Activated CD8-positive, alpha-beta memory T cell treated with anti-CD3 and anti-CD28 coated beads, Interleukin-2, amount 50 U/mL, for 4 hours (primary cell): ENCODE results near the gene RPSA.
"Not testable (repeated sequence)": the region's sequence is repeated elsewhere in the genome, so short reads cannot be mapped to it uniquely, and the experiment has no call there.

Experiments used
- DNase-seq: peaks from one replicate; pipeline ENCODE4 v3.0.0-alpha.2; 2020

Gene RPSA

DNA sequence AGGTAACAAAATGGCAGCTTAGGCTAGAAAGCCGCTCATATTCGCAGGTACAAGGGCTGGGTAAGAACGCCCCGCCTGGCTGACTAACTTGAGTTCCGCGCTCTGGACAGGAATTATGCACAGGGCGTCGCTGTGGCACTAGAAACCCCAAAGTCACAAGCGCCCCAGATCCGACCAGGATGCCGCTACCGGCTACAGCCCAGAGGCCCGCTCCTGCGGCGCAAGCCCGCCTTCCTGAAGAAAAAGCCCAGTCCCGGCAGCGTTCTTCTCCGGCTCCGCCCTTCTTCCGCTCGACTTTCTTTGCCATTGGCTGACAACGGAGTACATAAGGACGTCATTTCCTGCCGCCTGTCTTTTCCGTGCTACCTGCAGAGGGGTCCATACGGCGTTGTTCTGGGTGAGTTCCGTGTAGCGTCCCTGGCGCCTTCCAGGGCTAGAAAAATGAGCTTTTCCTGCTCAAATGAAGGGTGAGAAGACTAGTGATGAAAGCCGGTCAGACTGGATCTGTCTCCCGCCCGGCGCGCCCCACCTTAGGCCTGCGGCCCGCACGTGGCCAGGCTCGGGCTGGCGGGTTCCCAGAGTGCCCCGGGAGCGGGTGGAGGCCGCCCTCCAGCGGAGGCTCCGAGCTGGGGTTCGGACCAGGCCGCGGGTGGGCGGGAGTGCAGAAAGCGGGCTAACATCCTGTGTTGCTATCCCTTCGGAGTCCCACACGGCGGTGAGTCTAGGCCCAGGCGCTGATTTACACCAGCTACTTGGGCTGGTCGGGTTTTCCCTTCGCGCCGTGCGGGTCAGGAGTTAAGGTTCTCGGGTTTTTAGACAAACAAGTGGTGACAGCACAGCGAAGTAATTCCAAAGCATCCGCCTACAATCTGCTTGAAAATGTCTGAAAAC lies at the start of gene RPSA:
RPSA (plus strand) TSS at position 353 of the 891 bp plus-strand sequence. CDS start 934 bp downstream, outside the sequence.
- DNase-seq, result peak; percentile 94

DNA sequence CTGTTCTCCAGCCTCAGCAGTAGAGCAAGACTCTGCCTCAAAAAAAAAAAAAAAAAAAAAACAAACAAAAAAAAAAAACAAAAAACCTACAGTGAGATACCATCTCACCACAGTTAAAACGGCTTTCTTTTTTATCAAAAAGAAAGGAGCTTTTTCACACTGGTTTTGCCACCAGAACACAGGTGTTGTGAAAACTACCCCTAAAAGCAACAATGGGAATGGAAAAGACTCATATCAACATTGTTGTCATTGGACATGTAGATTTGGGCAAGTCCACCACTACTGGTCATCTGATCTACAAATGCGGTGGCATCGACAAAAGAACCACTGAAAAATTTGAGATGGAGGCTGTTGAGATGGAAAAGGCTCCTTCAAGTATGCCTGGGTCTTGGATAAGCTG lies 48.2 kb upstream of the RPSA start:
- DNase-seq, result no peak

DNA sequence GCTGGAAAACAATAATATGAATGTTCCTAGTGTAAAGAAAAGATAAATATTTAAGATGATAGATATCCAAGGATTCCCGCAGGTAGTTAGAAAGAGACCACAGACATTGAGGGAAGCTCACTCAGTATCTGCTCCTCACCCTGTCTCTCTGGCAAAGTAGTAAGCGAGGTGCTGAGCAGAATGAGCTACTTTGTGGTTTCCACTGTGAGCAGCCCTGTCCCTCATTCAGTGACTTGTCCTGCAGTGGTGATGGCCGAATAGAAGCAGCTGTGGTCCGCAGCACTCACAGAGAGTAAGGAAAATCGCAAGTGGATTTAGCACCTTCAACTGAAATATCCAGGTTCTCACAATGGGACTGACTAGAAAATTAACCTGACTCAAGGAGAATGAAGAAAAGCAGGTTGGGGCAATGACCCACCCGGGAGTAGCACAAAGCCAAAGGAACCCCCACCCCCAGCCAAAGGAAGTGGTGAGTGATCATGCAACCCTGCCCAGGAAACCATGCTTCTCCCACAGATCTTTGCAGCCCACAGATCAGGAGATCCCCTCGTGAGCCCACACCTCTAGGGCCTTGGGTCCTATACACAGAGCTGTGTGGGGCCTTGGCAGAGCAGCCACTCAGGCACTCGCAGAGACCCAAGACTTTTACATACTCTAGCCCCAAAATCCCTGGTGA lies 45.1 kb upstream of the RPSA start:
- peak; percentile 25 for DNase-seq

DNA sequence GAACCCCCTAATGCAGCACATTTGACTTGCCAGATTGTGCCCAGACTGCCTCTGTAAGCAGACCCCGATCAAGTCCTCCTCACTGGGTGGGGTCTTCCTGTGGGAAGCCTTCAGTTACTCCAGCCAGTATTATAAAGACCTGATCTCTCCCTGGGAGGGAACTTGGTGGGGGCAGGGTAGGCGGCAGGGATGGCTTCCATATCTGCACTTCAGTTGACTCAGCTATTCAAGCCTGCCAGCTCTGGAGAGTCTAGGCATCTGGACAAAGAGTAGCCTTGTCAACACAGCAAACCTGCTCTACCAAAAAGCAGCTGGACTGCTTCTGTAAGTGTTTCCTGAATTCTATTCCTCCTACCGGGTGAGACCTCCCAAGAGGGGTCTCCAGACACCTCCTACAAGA lies 44.3 kb upstream of the RPSA start:
- no peak for DNase-seq

DNA sequence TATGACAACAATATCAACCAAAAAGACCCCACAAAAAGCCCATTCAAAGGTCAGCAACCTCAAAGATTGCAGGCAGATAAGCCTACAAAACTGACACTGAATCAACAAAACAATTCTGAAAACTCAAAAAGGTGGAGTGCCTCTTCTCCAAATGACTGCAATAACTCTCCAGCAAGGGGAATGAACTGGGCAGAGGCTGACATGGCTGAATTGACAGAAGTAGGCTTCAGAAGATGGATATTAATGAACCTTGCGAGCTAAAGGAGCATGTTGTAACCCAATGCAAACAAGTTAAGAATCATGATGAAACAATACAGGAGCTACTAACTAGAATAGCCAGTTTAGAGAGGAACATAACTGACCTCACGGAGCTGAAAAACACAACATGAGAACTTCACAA lies 43.7 kb upstream of the RPSA start:
- no peak for DNase-seq

DNA sequence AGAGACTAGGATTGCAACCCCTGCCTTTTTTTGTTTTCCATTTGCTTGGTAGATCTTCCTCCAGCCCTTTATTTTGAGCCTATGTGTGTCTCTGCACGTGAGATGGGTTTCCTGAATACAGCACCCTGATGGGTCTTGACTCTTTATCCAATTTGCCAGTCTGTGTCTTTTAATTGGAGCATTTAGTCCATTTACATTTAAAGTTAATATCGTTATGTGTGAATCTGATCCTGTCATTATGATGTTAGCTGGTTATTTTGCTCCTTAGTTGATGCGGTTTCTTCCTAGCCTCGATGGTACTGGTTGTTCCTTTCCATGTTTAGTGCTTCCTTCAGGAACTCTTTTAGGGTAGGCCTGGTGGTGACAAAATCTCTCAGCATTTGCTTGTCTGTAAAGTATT lies 36.1 kb upstream of the RPSA start:
- DNase-seq, result not testable (repeated sequence)

DNA sequence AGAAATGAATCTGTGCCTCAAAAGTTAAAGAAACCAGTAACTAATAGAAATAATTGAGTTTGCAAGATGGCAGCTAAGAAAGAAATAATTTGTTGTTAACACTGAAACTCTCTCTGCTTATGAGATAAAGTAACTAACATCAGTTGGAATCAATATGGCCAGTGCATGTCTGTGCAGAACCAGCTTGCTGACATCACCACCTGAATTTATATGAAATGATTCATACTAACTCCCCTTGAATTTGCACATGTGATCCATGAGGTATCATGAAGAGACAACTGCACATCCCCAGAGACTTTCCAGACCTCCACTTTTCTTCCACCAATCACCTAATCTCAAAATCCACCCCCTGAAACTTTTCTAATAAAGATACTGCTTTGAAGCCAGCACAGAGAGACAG lies 33.7 kb upstream of the RPSA start:
- DNase-seq, result no peak

DNA sequence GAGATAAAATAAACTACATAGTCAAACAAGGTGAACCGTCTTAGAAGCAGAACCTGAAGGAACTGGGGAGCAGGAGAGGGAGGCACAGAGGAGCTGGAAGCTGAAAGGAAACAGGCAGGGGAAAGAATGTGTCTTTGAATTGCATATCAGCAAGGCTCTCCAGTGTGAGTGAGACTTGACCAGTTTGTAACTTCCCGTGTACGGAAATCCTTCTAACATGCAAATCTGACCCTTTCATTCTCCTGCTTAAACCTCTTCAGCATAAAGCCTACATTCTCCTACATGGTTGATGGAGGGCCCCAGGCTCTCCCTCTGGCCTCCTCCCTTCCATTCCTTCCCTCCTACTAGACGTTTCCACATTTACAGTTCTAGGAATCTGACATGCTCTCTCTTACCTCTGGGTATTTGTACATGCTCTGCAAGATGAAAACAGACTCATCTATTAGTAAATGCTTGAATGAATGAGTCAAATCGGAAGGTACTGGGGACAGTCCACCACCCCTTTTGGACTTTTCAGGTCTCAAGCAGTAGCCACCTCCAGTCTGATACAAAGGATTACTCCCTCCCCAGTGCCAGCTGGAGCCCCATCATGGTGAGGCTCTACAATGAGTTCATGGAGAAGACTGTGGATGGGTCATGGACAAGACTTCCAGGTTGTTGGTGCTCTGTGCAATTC lies 29.4 kb upstream of the RPSA start:
- DNase-seq, result no peak

DNA sequence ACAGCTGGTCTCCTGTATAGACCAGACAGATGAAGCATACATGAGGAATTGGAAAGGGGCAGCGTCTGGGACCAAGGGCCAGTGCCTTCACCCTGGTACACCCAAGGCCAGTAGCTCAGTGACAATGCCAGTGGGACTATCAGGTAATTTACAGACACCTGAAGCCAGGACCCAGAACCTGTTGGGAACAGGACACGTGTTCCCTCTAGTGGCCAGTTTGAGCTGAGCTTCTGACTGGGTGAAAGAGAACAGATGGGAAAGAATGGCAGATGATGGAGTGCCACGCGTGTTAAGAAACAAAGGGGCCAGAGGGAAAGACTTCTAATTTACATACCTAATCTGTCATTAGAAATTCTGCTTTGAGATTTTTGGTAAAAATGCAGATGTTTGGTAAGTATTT lies 28.4 kb upstream of the RPSA start:
- DNase-seq, result peak; percentile 57

DNA sequence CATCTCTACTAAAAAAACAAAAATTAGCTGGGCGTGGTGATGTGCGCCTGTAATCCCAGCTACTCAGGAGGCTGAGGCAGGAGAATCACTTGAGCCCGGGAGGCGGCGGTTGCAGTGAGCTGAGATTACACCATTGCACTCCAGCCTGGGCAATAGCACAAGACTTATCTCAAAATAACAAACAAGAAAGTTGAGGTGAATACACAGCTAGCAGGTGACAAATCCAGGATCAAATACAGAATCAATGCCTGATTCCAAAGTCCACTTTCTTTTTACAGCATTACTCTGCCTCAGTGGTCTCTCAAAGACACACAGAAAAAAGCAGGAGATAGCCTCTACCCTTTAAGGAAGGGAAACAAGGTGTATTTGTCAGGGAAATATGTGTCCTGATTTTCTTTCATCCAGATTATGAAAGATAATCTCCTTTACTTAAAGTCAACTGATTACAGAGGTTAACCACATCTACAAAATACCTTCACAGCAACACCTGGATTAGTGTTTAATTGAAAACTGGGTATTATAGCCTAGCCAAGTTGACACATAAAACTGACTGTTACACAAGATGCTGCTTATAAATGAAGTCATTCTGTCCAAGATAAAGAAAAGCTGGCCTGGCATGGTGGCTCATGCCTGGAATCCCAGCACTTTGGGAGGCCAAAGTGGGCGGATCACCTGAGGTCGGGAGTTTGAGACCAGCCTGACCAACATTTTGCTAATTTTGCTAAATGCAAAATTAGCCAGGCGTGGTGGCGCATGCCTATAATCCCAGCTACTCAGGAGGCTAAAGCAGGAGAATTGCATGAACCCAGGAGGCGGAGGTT lies 27.4 kb upstream of the RPSA start:
- DNase-seq, result no peak

DNA sequence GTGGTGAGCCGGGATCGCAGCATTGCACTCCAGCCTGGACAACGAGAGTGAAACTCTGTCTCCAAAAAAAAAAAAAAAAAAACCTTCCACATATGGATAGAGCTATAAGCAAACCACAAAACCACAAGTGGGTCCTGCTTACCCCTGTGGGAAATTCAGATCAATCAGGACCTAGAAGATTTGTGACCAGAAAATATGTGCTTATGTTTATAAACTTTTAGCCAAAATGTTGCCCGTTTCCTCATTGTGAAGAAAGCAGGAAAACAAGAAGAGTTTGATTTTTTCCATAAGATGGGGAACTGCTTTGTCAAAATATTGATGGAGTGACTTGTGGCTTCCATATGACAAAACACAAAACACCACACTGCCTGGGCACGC lies 26.8 kb upstream of the RPSA start:
- no peak for DNase-seq

DNA sequence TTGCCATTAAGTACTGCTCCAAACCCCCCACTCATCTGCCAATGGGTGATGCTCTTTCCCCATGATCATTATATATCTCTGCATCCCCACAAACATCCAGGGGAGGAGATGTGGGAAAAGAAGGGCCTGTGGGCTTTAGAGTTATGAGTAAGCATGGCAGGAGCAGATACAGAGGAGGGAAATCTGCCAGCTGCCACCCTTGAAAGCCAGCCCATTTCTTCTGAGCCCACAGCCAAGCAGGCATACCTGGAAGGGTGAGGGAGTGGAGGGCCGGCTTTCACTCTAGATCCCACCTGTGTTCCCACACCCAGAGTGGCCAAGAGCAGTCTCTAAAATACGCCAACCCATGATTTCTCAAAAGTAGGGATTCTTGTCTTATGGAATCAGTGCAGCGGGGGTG lies 25.1 kb upstream of the RPSA start:
- DNase-seq, result no peak

DNA sequence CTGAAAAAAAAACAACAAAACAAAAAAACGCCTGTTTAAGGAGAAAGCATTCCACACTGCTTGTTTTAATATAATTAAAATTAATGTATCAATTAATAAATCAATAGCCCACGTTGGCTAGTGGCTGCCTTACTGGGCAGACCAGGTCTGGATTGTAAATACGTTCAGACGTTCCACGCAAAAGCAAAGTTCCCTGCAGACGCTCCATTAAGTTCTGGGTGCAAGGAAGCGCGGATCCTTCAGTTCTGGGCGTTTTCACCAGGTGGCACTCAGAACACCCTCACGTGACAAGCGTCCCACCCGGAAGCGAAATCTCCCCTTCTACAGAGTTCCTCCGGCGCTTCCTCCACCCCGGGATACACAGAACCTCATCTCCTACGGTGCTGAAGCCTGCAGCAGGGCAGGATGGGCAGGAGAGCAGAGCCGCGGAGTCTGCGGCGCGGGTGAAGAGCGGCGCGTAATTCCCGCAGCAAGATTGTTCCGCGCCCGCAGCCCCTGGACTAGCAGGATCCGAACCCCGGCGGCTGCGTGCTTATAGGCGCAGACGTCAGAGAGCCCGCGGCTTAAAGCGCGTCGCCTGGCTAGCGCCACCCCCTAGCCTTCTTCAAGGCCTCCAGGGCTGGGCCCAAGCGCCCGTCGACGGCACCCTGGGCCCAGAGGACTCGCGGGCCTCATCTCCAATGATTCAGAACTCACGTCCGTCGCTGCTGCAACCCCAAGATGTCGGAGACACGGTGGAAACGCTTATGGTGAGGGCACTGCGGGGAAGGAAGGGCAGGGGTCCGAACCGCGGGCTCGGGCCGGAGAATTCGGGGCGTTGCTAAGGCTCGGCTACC lies 23.3 kb upstream of the RPSA start, which contains the start of gene SLC25A38:
SLC25A38 (plus strand) TSS at position 326 of the 836 bp plus-strand sequence; CDS start at position 681, 355 bp downstream.
- peak; percentile 77 for DNase-seq

DNA sequence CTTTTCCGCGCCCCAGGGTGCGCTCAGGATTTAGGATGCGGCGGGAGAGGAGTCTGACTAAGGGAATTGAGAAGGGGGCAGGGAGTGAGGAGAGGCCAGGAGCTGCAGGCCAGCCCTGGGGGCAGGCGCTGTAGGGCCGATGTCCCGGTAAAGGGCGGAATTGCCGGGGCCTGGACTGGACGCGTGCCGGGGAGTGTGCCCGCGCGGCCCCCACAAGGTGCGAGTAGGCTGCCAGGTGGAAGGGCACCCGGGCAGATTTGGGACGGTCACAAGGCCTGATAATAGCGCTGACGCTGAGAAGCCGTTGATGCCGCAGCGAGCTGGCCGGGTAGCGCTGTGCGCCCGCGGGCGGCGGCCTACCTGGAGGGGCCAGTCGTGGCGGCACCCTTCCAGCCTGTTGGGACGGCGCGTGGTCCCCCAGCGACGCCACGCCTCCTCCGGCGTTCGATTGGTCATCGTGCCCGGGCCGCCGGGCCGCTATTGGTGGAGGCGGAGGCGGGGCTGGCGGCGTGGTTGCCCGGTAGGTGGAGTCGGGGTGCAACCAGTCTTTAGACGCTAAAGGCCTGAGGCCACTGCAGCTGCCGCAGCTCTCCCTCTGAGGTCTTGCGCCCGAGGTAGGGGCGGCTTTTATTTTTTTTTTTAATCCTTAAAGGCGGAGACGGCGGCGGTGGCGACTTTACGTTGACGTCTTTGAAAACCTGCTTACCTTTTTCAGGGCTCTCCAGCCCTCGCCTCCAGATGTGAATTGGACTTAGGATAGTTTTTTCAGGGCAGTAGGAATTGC lies 22.4 kb upstream of the RPSA start:
- DNase-seq, result peak; percentile 95

DNA sequence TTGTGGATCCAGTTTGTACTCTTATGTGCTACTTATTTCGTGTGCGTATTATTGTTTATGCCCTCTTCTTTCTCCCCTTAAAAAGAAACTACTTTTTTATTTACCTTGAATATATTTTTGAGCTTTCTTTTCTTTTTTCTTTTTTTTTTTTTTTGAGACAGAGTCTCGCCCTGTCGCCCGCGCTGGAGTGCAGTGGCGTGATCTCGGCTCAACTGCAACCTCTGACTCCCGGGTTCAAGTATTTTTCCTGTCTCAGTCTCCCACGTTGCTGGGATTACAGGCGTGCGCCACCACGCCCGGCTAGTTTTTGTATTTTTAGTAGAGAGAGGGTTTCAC lies 21.9 kb upstream of the RPSA start:
- DNase-seq, result no peak

DNA sequence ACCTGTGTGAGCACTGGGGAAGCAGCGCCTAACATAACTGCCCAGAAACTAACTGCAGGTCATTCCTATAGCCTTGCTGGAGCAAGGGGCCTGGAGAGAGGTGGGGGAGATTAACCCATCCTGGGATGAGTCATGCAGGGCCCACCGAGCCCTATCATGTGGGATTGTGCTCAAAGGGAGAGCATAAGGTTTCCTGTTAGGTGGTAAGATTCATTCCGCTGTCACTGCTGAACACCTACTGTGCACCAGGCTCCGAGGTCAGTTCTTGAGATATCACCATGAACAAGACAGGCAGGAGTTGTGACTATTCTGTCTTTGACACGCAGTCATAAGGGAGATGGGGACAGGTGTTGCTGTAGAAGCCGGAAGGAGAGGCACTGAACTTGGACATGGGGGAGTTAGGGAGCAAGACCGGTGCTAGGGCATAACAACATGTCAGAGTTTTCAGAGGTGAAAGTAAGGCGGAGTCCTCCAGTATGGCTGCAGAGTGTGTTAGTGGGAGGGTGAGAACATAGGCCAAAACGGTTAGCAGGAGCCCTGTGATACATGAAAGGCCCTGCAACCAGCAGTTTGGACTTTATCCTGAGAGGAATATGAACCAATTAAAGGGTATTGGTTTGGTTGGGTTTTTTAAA lies 20.9 kb upstream of the RPSA start:
- peak; percentile 25 for DNase-seq

DNA sequence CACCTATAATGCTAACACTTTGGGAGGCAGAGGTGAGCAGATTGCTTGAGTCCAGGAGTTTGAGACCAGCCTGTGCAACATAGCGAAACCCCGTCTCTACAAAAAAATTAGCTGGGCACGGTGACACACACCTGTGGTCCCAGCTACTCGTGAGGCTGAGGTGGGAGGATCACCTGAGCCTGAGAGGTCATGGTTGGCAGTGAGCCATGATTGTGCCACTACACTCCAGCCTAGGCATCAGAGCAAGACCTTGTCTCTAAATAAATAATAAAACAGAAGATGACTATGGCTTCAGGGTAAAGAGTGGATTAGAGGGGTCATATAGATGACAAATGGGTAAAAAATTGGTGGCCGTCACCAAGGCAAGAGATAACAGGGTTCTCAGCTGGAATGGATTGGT lies 20.2 kb upstream of the RPSA start:
- no peak for DNase-seq

DNA sequence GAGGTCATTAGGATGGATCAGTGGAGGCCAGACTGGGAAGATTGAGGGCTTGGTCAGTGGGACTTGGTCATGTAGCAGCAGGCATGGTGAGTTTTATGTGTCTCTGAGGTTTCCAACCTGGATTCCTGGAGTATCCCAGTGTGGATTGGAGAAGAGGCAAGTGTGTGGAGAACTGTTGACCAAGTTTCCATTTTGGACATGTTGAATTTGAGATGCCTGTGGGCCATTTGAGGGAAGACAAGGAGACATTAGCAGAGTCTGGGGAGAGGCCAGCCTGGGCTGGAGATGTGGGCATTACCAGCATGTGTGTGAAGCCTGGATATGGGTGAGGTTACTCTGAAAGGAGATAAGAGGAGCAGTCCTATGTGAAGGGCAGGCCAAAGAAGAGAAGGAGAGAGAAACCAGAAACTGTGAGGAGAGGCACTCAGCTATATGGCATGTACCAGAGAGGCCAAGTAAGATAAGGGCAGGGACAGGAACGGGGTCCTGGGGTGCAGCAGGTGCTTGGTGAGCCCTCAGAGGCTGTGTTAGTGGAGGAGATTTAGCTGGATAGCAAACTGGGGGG lies 19.0 kb upstream of the RPSA start:
- DNase-seq, result no peak

DNA sequence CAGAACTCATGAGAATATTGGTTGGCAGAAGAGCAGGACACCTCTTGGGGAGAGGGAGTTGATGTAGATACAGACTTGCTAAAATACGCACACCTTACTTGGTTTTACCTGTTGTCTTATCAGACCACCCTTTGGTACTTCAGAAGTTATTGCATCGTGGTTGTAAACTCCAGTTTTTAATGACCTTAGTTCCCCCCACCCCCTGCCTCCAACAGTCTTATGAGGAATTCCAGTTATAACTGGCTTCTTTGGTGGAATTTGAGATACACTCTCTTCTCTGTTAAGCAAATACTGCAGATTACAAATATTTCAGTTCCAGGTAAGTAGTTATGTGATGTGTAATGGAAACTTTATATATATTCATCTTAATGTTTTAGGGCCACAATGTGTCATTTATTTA lies 18.4 kb upstream of the RPSA start:
- no peak for DNase-seq

DNA sequence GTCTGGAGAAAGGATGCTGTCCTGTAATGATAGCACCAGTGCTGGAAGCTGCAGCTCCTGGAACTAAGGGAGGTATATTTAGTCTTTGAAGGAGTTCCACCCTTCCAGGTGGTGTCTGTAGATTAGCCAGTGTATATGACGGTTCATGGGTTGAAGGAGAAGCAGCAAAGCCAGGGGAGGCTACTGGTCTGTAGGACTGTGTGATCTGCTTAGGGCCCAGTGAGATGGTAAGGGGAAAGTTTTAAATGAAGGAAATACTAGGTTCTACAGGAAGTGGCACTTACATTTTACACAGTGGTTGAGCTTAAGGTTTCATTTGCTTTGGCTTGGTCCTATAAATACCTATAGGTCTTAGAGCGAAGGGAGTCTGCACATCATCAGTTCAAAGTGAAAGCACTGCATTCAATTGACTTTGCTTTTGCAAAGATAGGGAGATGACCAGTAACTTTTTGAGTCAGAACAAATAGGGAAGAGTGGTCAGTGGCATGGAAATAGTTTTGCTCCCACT lies 17.7 kb upstream of the RPSA start:
- no peak for DNase-seq
